GM10266 (cell line): ENCODE data around the gene FHDC1.

Source experiments
- DNase-seq: peaks from one replicate; pipeline ENCODE4 v3.0.0; 2012; ENCODE audit errors: extremely low spot score
- CTCF ChIP-seq: IDR thresholded peaks from 2 replicates; pipeline ENCODE4 v1.5.1; 2012; ENCODE audit warnings: mild to moderate bottlenecking, low read depth; ENCODE audit not compliant: control insufficient read depth, insufficient read depth; ENCODE audit errors: missing control alignments

Gene FHDC1

DNA sequence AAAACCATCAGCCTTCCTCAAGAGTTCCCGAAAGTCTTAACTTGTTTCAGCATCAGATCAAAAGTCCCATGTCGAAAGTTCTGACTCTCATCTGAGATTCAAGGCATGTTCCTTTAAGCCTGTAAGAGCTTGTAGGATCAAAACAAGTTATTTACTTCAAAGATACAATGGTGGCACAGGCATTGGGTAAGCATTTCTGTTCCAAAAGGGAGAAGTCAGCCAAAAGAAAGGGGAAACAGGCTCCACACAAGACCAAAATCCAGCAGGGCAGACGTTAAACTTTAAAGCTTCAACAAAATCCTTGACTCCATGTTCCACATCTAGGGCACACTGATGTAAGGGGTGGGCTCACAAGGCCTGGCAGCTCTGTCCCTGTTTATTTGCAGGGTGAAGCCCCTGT, 91.7 kb downstream of the FHDC1 start:
- no peak for DNase-seq
- TF ChIP-seq CTCF, result no peak

DNA sequence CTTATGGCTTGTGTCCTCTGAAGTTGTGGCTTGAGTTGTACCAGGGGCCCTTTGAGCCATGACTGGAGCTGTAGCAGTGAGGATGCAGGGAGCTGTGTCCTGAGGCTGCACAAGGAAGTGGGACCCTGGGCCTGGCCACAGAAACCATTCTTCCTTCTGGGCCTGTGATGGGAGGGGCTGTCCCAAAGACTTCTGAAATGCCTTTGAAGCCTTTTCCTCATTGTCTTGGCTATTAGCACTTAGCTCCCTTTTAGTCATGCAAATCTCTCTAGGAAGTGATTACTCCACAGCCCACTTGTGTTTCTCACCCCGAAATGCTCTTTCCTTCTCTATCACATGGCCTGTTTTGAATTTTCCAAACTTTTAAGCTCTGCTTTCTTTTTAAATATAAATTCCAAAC, 92.4 kb downstream of the FHDC1 start:
- DNase-seq, result no peak
- TF ChIP-seq CTCF, result no peak
